GM23338 (cell line): ENCODE data around the gene TDP2. TPM values are rescaled to one million over a fixed set of nuclear protein-coding genes. Genes with fewer than 3 reads are reported as not detected.

Experiments
- ATAC-seq: fragments of 200-7000 bp; cut with Tn5 transposase; 3 replicates; pipeline ENCODE4 v1.9.1; 2020
- DNase-seq: peaks from one replicate; pipeline ENCODE4 v3.0.0-alpha.2; 2015; ENCODE audit warnings: low spot score
- H2AFZ ChIP-seq: fragments of 200-600 bp; sonication (generic); 2 replicates; pipeline ENCODE4 v1.8.0; 2016; ENCODE audit warnings: antibody characterized with exemption, mild to moderate bottlenecking, moderate library complexity
- H3F3A ChIP-seq: fragments of 200-600 bp; sonication (generic); replicated peaks from 2 replicates; pipeline ENCODE4 v1.8.0; 2017; ENCODE audit warnings: antibody characterized with exemption, mixed run types, low read depth
- H3K27ac ChIP-seq: fragments of 200-600 bp; sonication (generic); 2 replicates; pipeline ENCODE4 v1.6.1; 2016; ENCODE audit warnings: low read depth
- H3K27me3 ChIP-seq: fragments of 200-600 bp; sonication (generic); 2 replicates; pipeline ENCODE4 v1.8.0; 2016; ENCODE audit warnings: mild to moderate bottlenecking, mixed run types, moderate library complexity; ENCODE audit not compliant: insufficient read depth
- H3K36me3 ChIP-seq: fragments of 200-600 bp; sonication (generic); 2 replicates; pipeline ENCODE4 v1.8.0; 2016; ENCODE audit warnings: mild to moderate bottlenecking; ENCODE audit not compliant: insufficient read depth
- H3K4me1 ChIP-seq: fragments of 200-600 bp; sonication (generic); 2 replicates; pipeline ENCODE4 v1.8.0; 2016; ENCODE audit warnings: mild to moderate bottlenecking, moderate library complexity; ENCODE audit not compliant: insufficient read depth
- H3K4me2 ChIP-seq: fragments of 200-600 bp; sonication (generic); 2 replicates; pipeline ENCODE4 v1.7.1; 2017; ENCODE audit warnings: mixed run types
- H3K4me3 ChIP-seq: fragments of 200-600 bp; sonication (generic); 2 replicates; pipeline ENCODE4 v1.6.1; 2016; ENCODE audit warnings: mixed run types
- H3K79me2 ChIP-seq: fragments of 200-600 bp; sonication (generic); replicated peaks from 2 replicates; pipeline ENCODE4 v1.8.0; 2017; ENCODE audit warnings: mild to moderate bottlenecking; ENCODE audit not compliant: insufficient read depth
- H3K9me2 ChIP-seq: fragments of 200-600 bp; sonication (generic); 2 replicates; pipeline ENCODE4 v1.8.0; 2017; ENCODE audit not compliant: insufficient read depth
- H4K20me1 ChIP-seq: fragments of 200-600 bp; sonication (generic); replicated peaks from 2 replicates; pipeline ENCODE4 v1.8.0; 2017; ENCODE audit warnings: mild to moderate bottlenecking; ENCODE audit not compliant: insufficient read depth
- H3K27ac Mint-ChIP-seq: 2 replicates; pipeline ENCODE4 v1.8.0; 2020; ENCODE audit warnings: inconsistent platforms, mild to moderate bottlenecking, moderate library complexity, mixed read lengths
- H3K27me3 Mint-ChIP-seq: 3 replicates; pipeline ENCODE4 v1.8.0; 2022; ENCODE audit warnings: low read depth, mild to moderate bottlenecking, moderate library complexity, mixed read lengths, inconsistent platforms; ENCODE audit not compliant: insufficient read depth, poor library complexity
- H3K36me3 Mint-ChIP-seq: 3 replicates; pipeline ENCODE4 v1.8.0; 2021; ENCODE audit warnings: low read depth, mild to moderate bottlenecking, inconsistent platforms, moderate library complexity, mixed read lengths
- H3K4me1 Mint-ChIP-seq: 3 replicates; pipeline ENCODE4 v1.8.0; 2020; ENCODE audit warnings: mild to moderate bottlenecking, inconsistent platforms, mixed read lengths
- H3K4me3 Mint-ChIP-seq: 3 replicates; pipeline ENCODE4 v1.8.0; 2021; ENCODE audit warnings: moderate library complexity, mild to moderate bottlenecking, inconsistent platforms, mixed read lengths
- H3K9me3 Mint-ChIP-seq: 3 replicates; pipeline ENCODE4 v1.8.0; 2020; ENCODE audit warnings: moderate library complexity, mild to moderate bottlenecking, inconsistent platforms, mixed read lengths
- CREB1 ChIP-seq: fragments of 250-450 bp; sonication (Bioruptor Pico); IDR thresholded peaks from 2 replicates; pipeline ENCODE4 v1.5.0; 2020; ENCODE audit warnings: low read depth, mild to moderate bottlenecking, moderate library complexity
- CTCF ChIP-seq, 2 experiments: fragments of 200-600 bp in 1 of 2; sonication (generic) in 1 of 2; conservative IDR thresholded peaks; 2 replicates each; pipeline versions ENCODE4 v1.5.1 to v1.6.1; 2016 to 2017; ENCODE audit warnings: antibody characterized with exemption in 2 of 2, low read depth in 2 of 2, mild to moderate bottlenecking in 2 of 2, moderate library complexity in 1 of 2
- ETS1 ChIP-seq: IDR thresholded peaks from 2 replicates; pipeline ENCODE4 v1.6.1; 2016; ENCODE audit warnings: antibody characterized with exemption
- EZH2 ChIP-seq: fragments of 200-600 bp; sonication (generic); IDR thresholded peaks from one replicate; pipeline ENCODE4 v1.8.0; 2017; ENCODE audit warnings: antibody characterized with exemption, mild to moderate bottlenecking, low read depth; ENCODE audit not compliant: unreplicated experiment
- EZH2phosphoT487 ChIP-seq: fragments of 200-600 bp; sonication (generic); IDR thresholded peaks from one replicate; pipeline ENCODE4 v1.8.1; 2018; ENCODE audit warnings: antibody characterized with exemption; ENCODE audit not compliant: unreplicated experiment
- JUNB ChIP-seq: IDR thresholded peaks from one replicate; pipeline ENCODE4 v1.6.1; 2016; ENCODE audit warnings: antibody characterized with exemption; ENCODE audit not compliant: unreplicated experiment
- NANOG ChIP-seq: IDR thresholded peaks from 2 replicates; pipeline ENCODE4 v1.6.1; 2016; ENCODE audit warnings: antibody characterized with exemption, borderline replicate concordance
- POLR2AphosphoS5 ChIP-seq: IDR thresholded peaks from 2 replicates; pipeline ENCODE4 v1.6.1; 2016; ENCODE audit warnings: antibody characterized with exemption, low read depth
- STAT1 ChIP-seq: IDR thresholded peaks from one replicate; pipeline ENCODE4 v1.6.1; 2016; ENCODE audit warnings: antibody characterized with exemption; ENCODE audit not compliant: unreplicated experiment
- ZNF114 ChIP-seq: fragments of 250-450 bp; sonication (Bioruptor Pico); IDR thresholded peaks from 2 replicates; pipeline ENCODE4 v1.5.0; 2020; ENCODE audit warnings: mild to moderate bottlenecking, moderate library complexity
- ZNF331 ChIP-seq: fragments of 250-450 bp; sonication (Bioruptor Pico); IDR thresholded peaks from 2 replicates; pipeline ENCODE4 v1.5.0; 2020; ENCODE audit warnings: low read depth, mild to moderate bottlenecking, moderate library complexity
- ZNF462 ChIP-seq: fragments of 250-450 bp; sonication (Bioruptor Pico); IDR thresholded peaks from 2 replicates; pipeline ENCODE4 v1.5.0; 2020; ENCODE audit warnings: mild to moderate bottlenecking, moderate library complexity
- polyA plus RNA-seq: library from polyadenylated mRNA; unstranded; fragments of >200 nt; fragmentation: Nextera tagmentation; extraction: Ambion mirVana; gene quantifications from 2 replicates; pipeline ENCODE4 v1.2.1, GENCODE V29; 2016
- total RNA-seq: library from RNA; depleted of rRNA; stranded (reverse); fragments of >200 nt; shearing (Covaris generic); gene quantifications from 2 replicates; pipeline ENCODE4 v1.2.3, GENCODE V29; 2014
- TF ChIP-seq, protein P1 (sequence below): IDR thresholded peaks from one replicate; pipeline ENCODE4 v1.6.1; 2018; ENCODE audit warnings: antibody characterized with exemption; ENCODE audit not compliant: unreplicated experiment

The TDP2 gene
- total and polyA plus RNA-seq, 2 experiments from 2014 or later = 46.8 to 47.8 TPM

DNA sequence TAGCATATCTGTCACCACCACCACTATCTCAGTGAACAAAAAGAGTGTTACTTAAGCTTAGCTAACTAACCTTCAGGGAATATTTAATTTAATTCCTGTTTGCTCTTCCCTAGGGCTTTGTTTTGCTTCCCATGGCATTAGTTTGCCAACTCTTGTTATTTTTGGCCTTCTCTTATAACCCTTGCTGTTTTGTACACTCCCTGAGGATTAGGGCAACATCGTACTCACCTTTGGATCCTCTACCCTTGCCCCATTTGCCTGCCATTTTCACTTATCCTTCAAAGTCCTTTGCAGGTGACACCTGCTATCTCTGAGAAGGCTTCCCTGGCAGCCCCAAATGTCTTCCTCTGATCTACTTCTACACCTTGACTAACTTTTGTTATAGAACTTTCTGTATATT lies 23.9 kb upstream of the TDP2 start:
- H3K4me1 Mint-ChIP-seq = peaks cover 18% of the 10 kb centered on the region
- no peak overlapping the region for H2AFZ ChIP-seq
- no peaks in the 10 kb centered on the region for H3K27me3 Mint-ChIP-seq
- ATAC-seq (no peak), DNase-seq (no peak)
- H3K79me2 ChIP-seq = peaks cover 7% of the 10 kb centered on the region
- H3K4me3 ChIP-seq = no peak overlapping the region
- no peak overlapping the region for H3K27ac ChIP-seq
- no peak overlapping the region for H3K4me2 ChIP-seq
- H3K4me1 ChIP-seq = no peaks in the 10 kb centered on the region
- no peaks in the 10 kb centered on the region; the same call in 1 of the 2 replicates for H4K20me1 ChIP-seq
- H3K36me3 Mint-ChIP-seq = peaks cover 16% of the 10 kb centered on the region
- no peaks in the 10 kb centered on the region for H3K9me2 ChIP-seq
- H3K4me3 Mint-ChIP-seq = no peak overlapping the region
- no peaks in the 10 kb centered on the region for H3K9me3 Mint-ChIP-seq
- no peak overlapping the region for H3K27ac Mint-ChIP-seq
- no peaks in the 10 kb centered on the region for H3K27me3 ChIP-seq
- TF ChIP-seq, protein P1, sequence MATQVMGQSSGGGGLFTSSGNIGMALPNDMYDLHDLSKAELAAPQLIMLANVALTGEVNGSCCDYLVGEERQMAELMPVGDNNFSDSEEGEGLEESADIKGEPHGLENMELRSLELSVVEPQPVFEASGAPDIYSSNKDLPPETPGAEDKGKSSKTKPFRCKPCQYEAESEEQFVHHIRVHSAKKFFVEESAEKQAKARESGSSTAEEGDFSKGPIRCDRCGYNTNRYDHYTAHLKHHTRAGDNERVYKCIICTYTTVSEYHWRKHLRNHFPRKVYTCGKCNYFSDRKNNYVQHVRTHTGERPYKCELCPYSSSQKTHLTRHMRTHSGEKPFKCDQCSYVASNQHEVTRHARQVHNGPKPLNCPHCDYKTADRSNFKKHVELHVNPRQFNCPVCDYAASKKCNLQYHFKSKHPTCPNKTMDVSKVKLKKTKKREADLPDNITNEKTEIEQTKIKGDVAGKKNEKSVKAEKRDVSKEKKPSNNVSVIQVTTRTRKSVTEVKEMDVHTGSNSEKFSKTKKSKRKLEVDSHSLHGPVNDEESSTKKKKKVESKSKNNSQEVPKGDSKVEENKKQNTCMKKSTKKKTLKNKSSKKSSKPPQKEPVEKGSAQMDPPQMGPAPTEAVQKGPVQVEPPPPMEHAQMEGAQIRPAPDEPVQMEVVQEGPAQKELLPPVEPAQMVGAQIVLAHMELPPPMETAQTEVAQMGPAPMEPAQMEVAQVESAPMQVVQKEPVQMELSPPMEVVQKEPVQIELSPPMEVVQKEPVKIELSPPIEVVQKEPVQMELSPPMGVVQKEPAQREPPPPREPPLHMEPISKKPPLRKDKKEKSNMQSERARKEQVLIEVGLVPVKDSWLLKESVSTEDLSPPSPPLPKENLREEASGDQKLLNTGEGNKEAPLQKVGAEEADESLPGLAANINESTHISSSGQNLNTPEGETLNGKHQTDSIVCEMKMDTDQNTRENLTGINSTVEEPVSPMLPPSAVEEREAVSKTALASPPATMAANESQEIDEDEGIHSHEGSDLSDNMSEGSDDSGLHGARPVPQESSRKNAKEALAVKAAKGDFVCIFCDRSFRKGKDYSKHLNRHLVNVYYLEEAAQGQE = no peak
- TF ChIP-seq CREB1 (CRISPR knock-in tag) = no peak
- TF ChIP-seq ETS1 = no peak
- TF ChIP-seq EZH2 = no peak
- no peak for TF ChIP-seq NANOG
- TF ChIP-seq ZNF331 (CRISPR knock-in tag) = no peak
- TF ChIP-seq ZNF114 (CRISPR knock-in tag) = no peak
- TF ChIP-seq CTCF (conservative IDR thresholded peaks at IDR 0.05; ENCODE audit: low read depth in 2 of 2) = no peak
- no peak for TF ChIP-seq POLR2AphosphoS5
- no peak for TF ChIP-seq JUNB
- TF ChIP-seq ZNF462 = no peak
- no peak for TF ChIP-seq STAT1
- TF ChIP-seq EZH2phosphoT487 = no peak
- no peaks in the 10 kb centered on the region for H3F3A ChIP-seq
- no peaks in the 10 kb centered on the region; the same call in 1 of the 2 replicates for H3K36me3 ChIP-seq
